Right atrium auricular region (tissue), 2 donors: ENCODE measurements around the gene RECQL5. TPM values are rescaled to one million over a fixed set of nuclear protein-coding genes. Genes with fewer than 3 reads are reported as not detected.

Source experiments
- DNase-seq: peaks from one replicate; pipeline ENCODE4 v3.0.0-alpha.2; 2019; ENCODE audit warnings: low spot score
- H3K27ac ChIP-seq, 2 donors: fragments of 200-600 bp; sonication (generic); 1 replicate in 1 of 2; 2 replicates in 1 of 2; pipeline ENCODE4 v1.5.1; 2016 to 2019
- H3K27me3 ChIP-seq, 2 donors: fragments of 200-600 bp; sonication (generic); one replicate each; pipeline versions ENCODE4 v1.5.1 to v1.6.0; 2017 to 2019
- H3K36me3 ChIP-seq: fragments of 200-600 bp; sonication (generic); one replicate; pipeline ENCODE4 v1.5.1; 2016
- H3K4me1 ChIP-seq, 2 donors: fragments of 200-600 bp; sonication (generic); one replicate each; pipeline versions ENCODE4 v1.5.1 to v1.6.0; 2017 to 2019
- H3K4me3 ChIP-seq, 2 donors: fragments of 200-600 bp; sonication (generic); 1 replicate in 1 of 2; 2 replicates in 1 of 2; pipeline ENCODE4 v1.5.1; 2017 to 2019; ENCODE audit warnings: mild to moderate bottlenecking in 1 of 2, moderate library complexity in 1 of 2
- H3K9me3 ChIP-seq, 2 donors: fragments of 200-600 bp; sonication (generic); one replicate each; pipeline ENCODE4 v1.5.1; 2019
- CTCF ChIP-seq, 2 donors: fragments of 200-600 bp; sonication (generic); IDR thresholded peaks; one replicate each; pipeline ENCODE4 v1.5.1; 2019; ENCODE audit warnings: antibody characterized with exemption in 2 of 2
- total RNA-seq, 2 donors: library from RNA; depleted of rRNA; stranded (reverse); fragments of >200 nt; gene quantifications; one replicate each; pipeline ENCODE4 v1.1.0, GENCODE V29; 2016

RECQL5 gene
- total RNA-seq, 2 donors from 2014 or later: 6.2 to 7.1 TPM

- DNase-seq: no peak
- TF ChIP-seq CTCF (IDR thresholded peaks at IDR 0.05): no peak
- H3K9me3 ChIP-seq: no peaks in the 10 kb centered on the region
Measured at GRCh38 chr17:75592348-75593020, 74.5 kb downstream of the RECQL5 start.

GRCh38 chr17:75591722-75592302, 75.1 kb downstream of the RECQL5 start:
- no peak for TF ChIP-seq CTCF (IDR thresholded peaks at IDR 0.05)
- no peak for DNase-seq
- H3K4me3 ChIP-seq: no peak overlapping the region

More at GRCh38 chr17:75592348-75593020, 74.5 kb downstream of the RECQL5 start:
- Histone ChIP-seq H3K4me1 (peaks cover 0 to 18% of the 10 kb centered on the region in 2 donors), H3K4me3 (no peak overlapping the region), H3K27ac (no peak overlapping the region), H3K27me3 (no peaks in the 10 kb centered on the region), H3K36me3 (no peaks in the 10 kb centered on the region)

DNA sequence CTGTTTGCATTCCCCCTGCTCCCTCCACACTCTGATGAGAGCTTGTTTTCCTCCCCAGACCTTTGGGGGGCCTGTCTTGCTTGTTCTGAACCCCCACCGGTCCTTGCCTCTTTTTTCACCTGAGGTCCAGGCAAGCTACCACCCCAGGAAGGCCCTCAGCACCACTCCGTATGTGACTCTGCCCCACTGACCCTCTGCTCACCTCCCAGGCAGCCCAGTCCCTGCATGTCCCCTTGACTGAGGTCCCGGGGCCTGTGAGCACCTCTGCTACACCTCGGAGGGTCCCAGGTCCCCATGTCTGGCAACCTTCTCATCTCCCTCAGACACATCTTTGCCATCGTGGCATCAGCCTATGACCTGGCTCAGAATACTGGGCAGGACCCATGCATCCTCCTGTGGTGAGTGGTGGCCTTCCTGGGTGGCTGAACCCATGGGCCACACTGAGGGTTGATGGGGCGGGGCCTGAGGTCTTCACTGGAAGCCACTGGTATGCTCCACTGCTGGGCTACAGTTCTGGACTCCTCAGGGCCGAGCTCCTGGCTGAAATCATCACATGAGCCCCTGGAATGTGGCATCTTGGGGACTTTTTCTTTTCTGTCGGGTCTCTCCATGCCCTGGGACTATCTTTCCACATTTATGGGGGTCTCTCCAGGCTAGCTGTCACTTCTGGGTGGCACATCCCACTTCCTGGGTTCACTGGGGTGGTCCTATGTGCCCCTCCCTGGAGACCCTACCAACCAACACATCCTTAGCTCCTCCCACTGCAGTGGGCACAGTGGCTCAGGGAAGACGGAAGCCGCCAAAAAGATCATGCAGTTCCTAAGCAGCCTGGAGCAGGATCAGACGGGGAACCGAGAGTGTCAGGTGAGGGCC, 75.9 kb downstream of the RECQL5 start:
- H3K4me1 ChIP-seq: peaks cover 0 to 24% of the 10 kb centered on the region in 2 donors
- no peaks in the 10 kb centered on the region for H3K9me3 ChIP-seq
- no peak for TF ChIP-seq CTCF (IDR thresholded peaks at IDR 0.05)
- H3K27ac ChIP-seq: no peak overlapping the region
- H3K4me3 ChIP-seq: no peak overlapping the region
- DNase-seq: no peak
- no peaks in the 10 kb centered on the region for H3K36me3 ChIP-seq
- no peaks in the 10 kb centered on the region for H3K27me3 ChIP-seq

More at GRCh38 chr17:75591722-75592302, 75.1 kb downstream of the RECQL5 start:
- Histone ChIP-seq H3K27ac (no peak overlapping the region), H3K9me3 (no peaks in the 10 kb centered on the region), H3K27me3 (no peaks in the 10 kb centered on the region), H3K36me3 (no peaks in the 10 kb centered on the region), H3K4me1 (peaks cover 0 to 24% of the 10 kb centered on the region in 2 donors)

- H3K27me3 ChIP-seq: no peaks in the 10 kb centered on the region
- H3K4me1 ChIP-seq: peaks cover 0 to 24% of the 10 kb centered on the region in 2 donors
- no peaks in the 10 kb centered on the region for H3K36me3 ChIP-seq
- peak overlapping the region in 1 of 2 donors; percentile 74 for H3K4me3 ChIP-seq
- TF ChIP-seq CTCF (IDR thresholded peaks at IDR 0.05): no peak
- DNase-seq: no peak
- H3K9me3 ChIP-seq: no peaks in the 10 kb centered on the region
- H3K27ac ChIP-seq: no peak overlapping the region
Measured at GRCh38 chr17:75590314-75590761, 76.6 kb downstream of the RECQL5 start.

- no peaks in the 10 kb centered on the region for H3K27me3 ChIP-seq
- no peaks in the 10 kb centered on the region for H3K36me3 ChIP-seq
- TF ChIP-seq CTCF (IDR thresholded peaks at IDR 0.05): no peak
- DNase-seq: no peak
- no peaks in the 10 kb centered on the region for H3K9me3 ChIP-seq
- peak overlapping the region in 1 of 2 donors; percentile 74 for H3K4me3 ChIP-seq
- peak overlapping the region; percentile 91 to 96 for H3K27ac ChIP-seq
- H3K4me1 ChIP-seq: peaks cover 0 to 24% of the 10 kb centered on the region in 2 donors
Measured at GRCh38 chr17:75589919-75590303, 77.0 kb downstream of the RECQL5 start.
